GM13977 (cell line): ENCODE results near the gene DNAI7.
A peak's percentile ranks its signal among the peaks of the same experiment; 100 is the strongest.

ENCODE experiments used
- DNase-seq: peaks from one replicate; pipeline ENCODE4 v3.0.0; 2012; ENCODE audit warnings: low spot score
- in situ Hi-C: fragments of 300-500 bp; cut with MboI; formaldehyde crosslinking; loops from one replicate; pipeline ENCODE4 v1.12.0; 2022; ENCODE audit warnings: low sequenced_read_pairs, low pct_unique_long_range_greater_than_20kb, mixed read lengths, inconsistent platforms; ENCODE audit not compliant: unreplicated experiment
- TF ChIP-seq, protein P1 (sequence below): IDR thresholded peaks from 2 replicates; pipeline ENCODE4 v1.5.1; 2012; ENCODE audit warnings: mild to moderate bottlenecking, control low read depth; ENCODE audit not compliant: insufficient read depth; ENCODE audit errors: extremely low read depth, missing control alignments

The DNAI7 gene, protein sequence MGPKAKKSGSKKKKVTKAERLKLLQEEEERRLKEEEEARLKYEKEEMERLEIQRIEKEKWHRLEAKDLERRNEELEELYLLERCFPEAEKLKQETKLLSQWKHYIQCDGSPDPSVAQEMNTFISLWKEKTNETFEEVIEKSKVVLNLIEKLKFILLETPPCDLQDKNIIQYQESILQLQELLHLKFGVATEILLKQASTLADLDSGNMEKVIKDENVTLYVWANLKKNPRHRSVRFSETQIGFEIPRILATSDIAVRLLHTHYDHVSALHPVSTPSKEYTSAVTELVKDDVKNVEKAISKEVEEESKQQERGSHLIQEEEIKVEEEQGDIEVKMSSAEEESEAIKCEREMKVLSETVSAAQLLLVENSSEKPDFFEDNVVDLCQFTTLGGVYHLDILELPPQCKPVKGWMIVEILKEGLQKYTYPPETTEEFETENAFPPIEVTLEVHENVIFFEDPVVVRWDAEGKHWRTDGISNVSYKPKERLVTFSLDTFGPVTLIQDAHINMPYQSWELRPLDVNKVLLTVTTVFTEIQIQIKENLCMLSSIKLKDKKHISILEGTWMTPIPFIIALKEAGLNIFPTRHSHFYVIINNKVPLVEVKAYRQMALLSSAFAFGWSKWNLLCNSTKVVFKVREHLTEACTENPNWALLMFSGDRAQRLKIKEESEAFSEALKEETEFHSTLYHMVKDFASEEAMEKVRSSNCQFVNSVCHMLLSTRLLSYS

DNA sequence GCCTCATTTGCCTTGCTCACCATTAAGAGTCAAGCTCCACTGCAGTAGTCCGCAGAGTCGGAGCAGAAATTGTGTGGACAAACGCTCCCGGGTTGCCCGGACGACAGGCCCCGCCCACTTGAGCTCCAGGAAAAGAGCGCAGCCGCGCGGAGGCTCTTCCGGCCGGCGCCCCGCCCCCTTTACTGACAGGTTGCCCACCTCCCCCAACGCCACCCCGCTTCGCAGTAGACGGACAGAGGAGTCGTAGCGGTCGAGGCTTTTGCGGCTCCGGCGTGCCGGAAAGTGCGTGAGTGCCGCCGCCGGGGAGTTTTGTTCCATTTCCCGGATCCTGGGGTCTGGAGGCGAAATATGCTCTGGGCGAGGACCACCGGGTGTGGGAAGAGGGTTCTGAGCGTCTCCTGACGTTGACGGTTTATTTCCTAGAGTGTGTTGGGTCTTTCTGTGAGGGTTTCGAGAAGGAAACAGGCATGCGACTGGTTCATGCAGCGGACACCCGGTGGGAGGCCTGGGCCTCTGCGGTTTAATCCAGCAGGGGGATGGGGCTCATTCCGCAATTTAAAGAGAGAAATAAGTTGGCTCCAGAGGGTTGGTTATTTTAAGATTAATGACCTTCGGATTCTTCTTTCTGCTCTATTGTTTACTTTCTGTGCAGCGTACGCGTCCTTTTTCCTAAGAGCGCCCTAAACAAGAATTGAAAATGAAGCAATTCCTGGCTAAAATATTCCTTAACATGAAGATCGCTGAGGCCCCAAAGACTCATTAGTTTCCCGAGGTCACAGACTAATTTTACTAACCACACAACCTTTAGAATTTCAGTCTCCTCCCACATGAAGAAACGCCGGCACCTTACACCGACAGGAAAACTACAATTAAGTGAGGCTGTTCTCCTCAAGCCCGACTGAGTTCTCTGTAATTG is at the start of gene DNAI7, which contains the start of gene ETFRF1:
Gene DNAI7 (minus strand): TSS at position 105 of the 916 bp plus-strand sequence. CDS start 82 bp downstream, at position 23.
Gene ETFRF1 (plus strand): TSS at position 182 of the 916 bp plus-strand sequence. CDS start 8,720 bp downstream, outside the sequence.
- DNase-seq, result peak; percentile 90
- TF ChIP-seq, protein P1, sequence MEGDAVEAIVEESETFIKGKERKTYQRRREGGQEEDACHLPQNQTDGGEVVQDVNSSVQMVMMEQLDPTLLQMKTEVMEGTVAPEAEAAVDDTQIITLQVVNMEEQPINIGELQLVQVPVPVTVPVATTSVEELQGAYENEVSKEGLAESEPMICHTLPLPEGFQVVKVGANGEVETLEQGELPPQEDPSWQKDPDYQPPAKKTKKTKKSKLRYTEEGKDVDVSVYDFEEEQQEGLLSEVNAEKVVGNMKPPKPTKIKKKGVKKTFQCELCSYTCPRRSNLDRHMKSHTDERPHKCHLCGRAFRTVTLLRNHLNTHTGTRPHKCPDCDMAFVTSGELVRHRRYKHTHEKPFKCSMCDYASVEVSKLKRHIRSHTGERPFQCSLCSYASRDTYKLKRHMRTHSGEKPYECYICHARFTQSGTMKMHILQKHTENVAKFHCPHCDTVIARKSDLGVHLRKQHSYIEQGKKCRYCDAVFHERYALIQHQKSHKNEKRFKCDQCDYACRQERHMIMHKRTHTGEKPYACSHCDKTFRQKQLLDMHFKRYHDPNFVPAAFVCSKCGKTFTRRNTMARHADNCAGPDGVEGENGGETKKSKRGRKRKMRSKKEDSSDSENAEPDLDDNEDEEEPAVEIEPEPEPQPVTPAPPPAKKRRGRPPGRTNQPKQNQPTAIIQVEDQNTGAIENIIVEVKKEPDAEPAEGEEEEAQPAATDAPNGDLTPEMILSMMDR, result no peak
- in situ Hi-C loops, result no loop called here

DNA sequence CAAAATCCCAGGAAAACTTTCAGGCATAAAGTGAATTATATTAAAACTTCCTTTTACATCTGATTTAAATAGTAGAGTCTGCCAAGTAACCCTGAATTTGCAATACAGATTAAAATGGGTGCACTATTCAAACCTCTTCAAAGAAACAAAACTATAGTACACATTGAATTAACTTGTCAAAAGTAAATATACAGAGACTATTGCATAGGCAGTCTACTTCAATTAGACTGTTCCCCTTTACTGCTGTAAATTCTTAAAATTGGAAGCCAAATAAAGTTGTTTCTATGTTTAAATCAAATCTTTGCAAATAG is 48.7 kb upstream of the DNAI7 start:
- in situ Hi-C loops, result no loop called here
- TF ChIP-seq, protein P1, result no peak
- DNase-seq, result no peak

DNA sequence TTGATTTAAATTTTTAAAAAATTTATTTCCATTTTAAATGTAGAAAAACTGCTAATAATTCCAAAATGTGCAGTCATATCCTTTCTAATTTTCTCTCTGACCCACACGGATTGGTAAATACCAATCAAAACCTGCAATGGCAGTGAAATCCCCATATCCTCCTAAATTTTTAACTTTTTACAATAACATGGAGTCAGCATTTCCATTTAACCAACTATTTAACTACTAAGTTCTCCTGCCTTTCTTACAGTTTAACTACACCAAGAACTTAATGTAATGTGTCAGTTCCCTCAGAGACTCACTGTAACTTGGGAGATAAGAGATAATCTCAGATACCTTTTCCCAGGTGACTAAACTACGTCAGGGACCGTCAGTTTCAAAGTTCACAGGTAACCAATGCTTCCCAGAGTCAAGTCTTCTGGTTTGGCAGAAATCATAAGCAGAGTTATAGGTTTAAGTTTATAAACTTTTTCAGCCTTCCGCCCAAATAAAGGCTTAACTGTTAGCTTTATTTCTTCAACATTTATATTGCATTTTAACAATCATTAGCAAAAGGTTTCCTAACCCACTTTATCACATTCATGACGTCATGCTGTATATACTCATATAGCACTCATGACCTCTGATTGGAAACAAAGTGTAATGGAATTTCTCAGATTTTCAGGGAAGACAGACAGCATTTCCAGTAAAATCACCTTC is 48.2 kb upstream of the DNAI7 start:
- in situ Hi-C loops, result no loop called here

DNA sequence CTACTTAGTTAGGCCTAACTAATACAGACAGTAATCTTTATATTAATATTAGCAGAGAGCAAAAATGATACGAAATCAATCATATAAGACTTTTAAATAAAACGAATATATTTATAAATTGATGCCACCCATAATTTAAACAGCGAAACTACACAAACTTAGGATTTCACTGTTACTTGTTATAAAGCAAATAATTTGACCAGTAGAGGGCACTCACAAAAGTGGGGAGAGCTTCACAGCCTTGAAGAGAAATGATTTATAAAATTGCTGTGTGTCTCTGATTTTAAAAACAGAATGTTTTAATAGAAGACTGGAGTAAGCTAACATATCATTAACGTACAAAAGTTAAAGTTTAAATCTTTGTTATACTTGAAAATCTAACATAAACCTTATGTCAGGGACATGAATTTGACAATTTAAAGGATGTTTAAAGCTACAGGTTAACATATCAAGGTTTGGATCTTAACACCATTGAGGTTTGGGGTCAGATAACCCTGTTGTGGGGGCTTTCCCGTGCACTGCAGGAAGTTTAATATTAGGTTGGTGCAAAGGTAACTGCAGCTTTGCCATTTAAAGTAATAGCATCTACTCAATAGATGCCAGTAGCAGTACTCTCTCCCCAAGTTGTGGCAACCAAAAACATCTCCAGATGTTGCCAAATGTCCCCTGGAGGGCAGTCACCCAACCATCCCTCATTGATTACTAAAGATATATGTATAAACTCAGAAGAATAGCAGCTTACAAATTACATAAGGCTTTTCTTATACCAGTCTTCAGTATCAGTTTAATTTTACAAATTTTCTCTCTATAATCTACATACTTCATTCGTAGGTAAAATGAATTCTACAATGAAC is 46.4 kb upstream of the DNAI7 start:
- DNase-seq, result no peak
- in situ Hi-C loops, result no loop called here
- TF ChIP-seq, protein P1, result peak; percentile 68

More for the DNA sequence above, 48.2 kb upstream of the DNAI7 start:
- DNase-seq, result no peak
- TF ChIP-seq, protein P1, result no peak

DNA sequence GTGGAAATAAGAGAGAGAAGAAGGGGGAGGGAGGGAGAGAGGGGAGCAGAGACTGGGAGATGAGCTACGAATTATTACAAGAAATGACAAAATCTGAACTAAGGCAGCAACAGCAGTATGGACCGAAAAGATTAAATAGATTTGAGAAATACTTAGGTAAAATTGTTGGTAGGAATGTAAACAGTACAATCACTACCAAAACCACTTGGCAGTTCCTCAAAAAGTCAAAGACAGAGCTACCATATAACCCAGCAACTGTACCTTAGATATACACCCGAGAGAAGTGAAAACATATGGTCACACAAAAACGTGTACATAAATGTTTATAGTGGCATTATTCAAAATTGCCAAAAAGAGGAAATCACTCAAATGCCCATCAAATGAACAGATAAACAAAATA is 41.7 kb upstream of the DNAI7 start:
- in situ Hi-C loops, result no loop called here
- DNase-seq, result no peak
- TF ChIP-seq, protein P1, result no peak
